ENCODE data around the gene NAA10.

NAA10 gene

GRCh38 chrX:153934148-153934761 is 582 bp downstream of the NAA10 start:
- H3K4me3 ChIP-seq (ENCODE audit: control insufficient read depth, low read depth, low read length) = peak overlapping the region; percentile 68
- no peak for TF ChIP-seq CTCF (IDR thresholded peaks at IDR 0.05; ENCODE audit: control insufficient read depth, insufficient read depth, low read depth, low read length, missing control alignments)
- no peak for DNase-seq (ENCODE audit: low read depth)

GRCh38 chrX:153933748-153934147 is 1.1 kb downstream of the NAA10 start:
- DNase-seq (ENCODE audit: low read depth) = no peak
- TF ChIP-seq CTCF (IDR thresholded peaks at IDR 0.05; ENCODE audit: control insufficient read depth, insufficient read depth, low read depth, low read length, missing control alignments) = no peak
- peak overlapping the region; percentile 68 for H3K4me3 ChIP-seq (ENCODE audit: control insufficient read depth, low read depth, low read length)

- no peak overlapping the region for H3K4me3 ChIP-seq (ENCODE audit: control insufficient read depth, low read depth, low read length)
- DNase-seq (ENCODE audit: low read depth) = no peak
- TF ChIP-seq CTCF (IDR thresholded peaks at IDR 0.05; ENCODE audit: control insufficient read depth, insufficient read depth, low read depth, low read length, missing control alignments) = no peak
Observed at GRCh38 chrX:153932220-153932915, 2.5 kb downstream of the NAA10 start.

DNA sequence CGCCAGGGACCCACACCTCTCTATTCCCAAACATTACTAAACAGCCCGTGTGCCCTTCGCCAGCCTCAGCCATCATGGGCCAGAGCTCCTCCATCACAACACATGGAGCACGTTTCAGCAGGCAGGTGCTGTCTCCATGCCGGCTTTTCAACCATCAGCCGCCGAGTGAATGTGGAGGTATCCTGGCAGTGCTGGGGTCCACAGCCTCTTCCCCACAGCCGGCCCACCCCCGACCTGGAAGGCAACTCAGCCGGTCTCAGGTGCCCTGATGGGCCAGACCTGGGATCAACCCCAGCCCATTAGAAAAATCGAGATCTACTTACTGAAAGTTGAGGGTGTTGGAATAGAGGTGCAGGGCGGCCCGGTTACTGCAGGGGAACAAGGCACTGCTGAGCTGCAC is 3.1 kb downstream of the NAA10 start:
- no peak for DNase-seq (ENCODE audit: low read depth)
- no peak overlapping the region for H3K4me3 ChIP-seq (ENCODE audit: control insufficient read depth, low read depth, low read length)
- no peak for TF ChIP-seq CTCF (IDR thresholded peaks at IDR 0.05; ENCODE audit: control insufficient read depth, insufficient read depth, low read depth, low read length, missing control alignments)

GRCh38 chrX:153931151-153931550 is 3.7 kb downstream of the NAA10 start:
- H3K4me3 ChIP-seq (ENCODE audit: control insufficient read depth, low read depth, low read length) = no peak overlapping the region
- no peak for DNase-seq (ENCODE audit: low read depth)
- no peak for TF ChIP-seq CTCF (IDR thresholded peaks at IDR 0.05; ENCODE audit: control insufficient read depth, insufficient read depth, low read depth, low read length, missing control alignments)

GRCh38 chrX:153930011-153930910 is 4.6 kb downstream of the NAA10 start:
- no peak for DNase-seq (ENCODE audit: low read depth)
- TF ChIP-seq CTCF (IDR thresholded peaks at IDR 0.05; ENCODE audit: control insufficient read depth, insufficient read depth, low read depth, low read length, missing control alignments) = no peak
- H3K4me3 ChIP-seq (ENCODE audit: control insufficient read depth, low read depth, low read length) = no peak overlapping the region

Measured in AG09309 (cell line).